NCI-H510A (cell line): ENCODE data around the gene NFATC2.

Experiments used
- DNase-seq: peaks from one replicate; lab custom pipeline; 2025; lab: John Stamatoyannopoulos, UW

The NFATC2 gene

DNA sequence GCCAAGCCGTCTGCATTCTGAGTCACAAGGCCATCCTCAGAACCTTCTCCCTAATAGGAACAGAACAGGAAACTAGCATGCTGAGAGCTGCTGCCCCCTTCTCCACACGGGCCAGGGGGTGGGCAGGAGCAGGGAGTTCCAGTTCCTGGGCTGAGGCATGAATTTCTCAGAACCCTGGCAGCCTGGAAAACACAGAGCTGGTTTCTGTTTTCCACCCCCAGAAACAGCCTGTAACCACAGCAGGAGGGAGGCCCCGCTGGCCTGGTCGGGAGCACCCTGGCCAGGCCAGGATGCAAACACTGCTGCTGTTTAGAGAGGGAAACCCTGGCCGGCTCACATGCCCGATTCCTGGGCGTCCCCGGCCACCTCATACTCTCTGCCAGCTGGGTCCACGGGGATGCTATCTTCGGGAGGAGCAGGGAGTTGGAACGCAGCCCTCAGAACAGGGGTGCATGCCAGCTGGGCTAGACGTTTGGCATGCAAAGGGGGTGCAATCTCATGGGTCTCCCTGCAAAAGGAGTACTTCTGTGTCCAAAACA, 130.1 kb downstream of the NFATC2 start:
- DNase-seq: no peak

DNA sequence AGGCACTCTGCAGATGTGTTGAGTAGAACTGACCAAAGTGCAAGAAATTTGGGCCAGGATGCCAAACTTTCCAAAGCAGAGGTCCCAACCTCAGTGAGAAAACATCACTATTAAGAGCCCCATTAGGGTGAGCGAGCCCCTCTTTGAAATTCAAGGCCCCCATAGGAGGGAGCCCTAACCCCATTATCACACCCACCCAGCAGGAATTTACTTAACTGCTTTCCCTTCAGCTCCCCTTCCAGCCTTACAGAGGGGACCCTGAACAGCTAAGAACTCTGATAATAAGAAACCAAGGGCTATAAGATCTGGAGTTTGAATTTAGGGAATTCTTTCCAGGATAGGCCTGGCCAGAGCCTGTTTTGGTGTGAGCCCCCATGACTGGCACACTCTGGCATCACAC, 130.6 kb downstream of the NFATC2 start:
- DNase-seq: no peak

DNA sequence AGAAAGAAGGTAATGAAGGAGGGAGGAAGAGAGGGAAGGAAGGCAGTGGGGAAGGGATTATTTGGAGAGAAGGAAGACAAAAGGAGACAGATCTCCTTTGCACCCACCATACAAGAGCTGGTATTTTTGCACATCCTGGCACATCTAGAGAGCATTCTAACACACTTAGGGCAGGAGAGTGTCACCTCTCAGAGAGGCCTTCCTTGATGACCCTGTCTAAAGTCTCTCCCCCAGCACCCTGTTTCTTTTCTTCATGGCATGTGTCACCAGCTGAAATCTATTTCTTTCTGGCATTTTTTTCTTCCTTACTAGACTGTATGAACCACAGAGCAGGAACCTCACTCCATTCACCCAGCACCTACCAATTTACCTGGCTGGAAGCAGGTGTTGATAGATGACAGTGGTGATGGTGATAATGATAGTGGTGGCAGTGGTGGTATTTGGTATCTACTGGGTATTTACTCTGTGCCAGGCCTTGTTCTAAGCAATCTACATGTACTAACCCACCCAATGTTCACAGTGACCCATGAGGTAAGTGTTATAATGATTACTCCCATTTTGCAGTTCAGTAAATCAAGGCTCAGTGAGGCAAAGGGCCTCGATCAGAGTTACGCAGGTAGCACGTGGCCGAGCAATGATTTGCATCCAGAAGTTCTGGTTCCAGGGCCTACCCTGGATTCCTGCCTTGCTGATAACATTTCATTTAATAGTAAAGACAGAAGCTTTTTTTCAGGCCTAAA, 131.8 kb downstream of the NFATC2 start:
- DNase-seq: no peak

DNA sequence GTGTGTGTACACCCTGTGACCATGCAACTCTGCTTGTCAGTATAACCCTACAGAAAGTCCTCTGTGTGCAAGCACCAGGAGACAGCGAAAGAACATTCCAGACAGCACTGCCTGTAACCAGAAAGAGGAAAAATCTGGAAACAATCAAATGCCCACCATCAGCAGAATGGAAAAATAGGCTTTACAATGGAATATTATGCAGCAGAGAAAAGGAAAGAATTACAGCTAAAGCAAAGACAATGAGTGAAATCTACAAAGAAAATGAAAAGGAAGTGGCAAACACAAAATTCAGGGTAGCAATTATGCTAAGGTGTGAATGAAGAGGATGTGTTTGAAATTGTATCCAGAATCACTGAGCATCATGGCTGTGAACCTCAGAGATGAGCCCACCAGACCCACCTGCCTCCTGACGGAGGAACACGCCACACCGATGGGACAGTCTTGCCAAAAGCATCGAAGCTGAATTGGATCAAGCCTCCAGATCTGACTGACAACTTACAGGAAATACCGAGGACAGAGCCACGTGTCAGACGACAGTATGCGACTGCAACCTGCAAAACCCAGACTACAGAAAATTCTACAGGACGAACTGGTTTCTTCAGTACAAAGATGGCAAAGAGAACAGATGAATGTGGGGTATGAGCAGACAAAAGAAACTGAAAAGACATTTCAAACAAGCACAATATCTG, 133.2 kb downstream of the NFATC2 start:
- DNase-seq: no peak

DNA sequence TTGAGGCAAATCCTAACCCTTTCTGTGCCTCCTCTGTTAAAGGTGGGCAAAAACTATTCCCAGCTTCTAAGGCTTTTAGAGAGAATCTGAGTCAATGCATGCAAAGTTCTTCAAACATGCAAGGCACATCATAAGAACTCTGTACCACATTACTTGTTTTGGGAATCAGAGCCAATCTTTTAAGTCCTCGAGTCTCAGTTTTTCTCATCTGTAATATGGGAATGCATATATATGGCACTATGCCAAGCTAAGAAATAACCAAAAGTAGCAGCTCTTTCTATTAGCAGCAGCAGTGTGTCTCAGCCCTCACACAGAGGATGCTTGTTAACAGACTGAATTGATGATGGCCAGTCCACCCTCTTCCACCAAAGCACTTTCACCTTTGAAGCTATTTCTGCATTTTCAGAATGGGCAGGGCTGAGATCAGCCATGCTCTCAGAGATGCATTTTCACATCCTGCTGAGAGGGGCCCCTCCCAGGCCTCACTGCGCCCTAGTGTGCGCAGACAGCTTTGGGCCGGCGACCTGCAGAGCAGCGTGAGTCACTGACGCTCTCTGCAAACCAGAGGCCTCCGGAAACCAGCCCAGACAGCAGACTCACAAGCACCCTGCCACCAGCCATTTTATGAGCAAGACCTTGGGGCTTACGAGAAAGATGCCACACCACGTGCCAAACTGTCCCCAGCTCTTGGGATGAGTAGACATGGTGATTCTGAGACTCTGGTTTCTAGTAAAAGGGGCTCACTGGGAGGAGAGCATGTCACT, 138.0 kb downstream of the NFATC2 start:
- DNase-seq: no peak

DNA sequence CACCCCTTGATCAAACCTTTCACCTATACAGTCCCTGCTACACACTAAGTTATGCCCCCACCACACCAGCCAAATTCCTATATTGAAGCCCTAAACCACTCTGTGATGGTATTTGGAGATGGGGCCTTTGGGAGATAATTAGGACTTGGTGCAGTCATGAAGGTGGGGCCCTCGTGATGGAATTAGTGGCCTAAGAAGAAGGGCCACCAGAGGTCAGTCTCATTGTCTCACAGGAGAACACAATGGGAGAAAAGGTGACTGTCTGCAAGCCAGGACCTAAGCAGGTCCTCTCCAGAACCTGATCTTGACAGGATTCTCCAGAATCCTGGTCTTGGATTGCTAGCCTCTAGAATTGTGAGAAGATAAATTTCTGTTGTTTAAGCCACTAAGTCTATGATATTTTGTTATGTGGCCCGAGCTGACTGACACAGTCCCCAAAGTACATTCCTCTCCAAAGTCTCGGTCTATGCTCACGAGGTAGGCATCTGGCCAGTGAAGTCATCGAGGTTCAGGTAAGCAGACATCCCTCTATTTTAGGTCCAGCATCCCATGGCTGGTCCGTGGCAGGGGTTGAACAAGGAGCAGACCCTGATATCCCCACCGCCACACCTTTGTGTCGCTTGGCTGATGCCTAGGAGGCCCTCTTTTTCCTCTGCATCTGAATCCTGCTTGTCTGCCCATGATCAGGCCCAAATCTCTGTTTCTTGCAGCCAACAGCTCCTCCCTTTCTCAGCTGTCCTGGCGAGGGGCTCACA, 138.9 kb downstream of the NFATC2 start:
- no peak for DNase-seq

DNA sequence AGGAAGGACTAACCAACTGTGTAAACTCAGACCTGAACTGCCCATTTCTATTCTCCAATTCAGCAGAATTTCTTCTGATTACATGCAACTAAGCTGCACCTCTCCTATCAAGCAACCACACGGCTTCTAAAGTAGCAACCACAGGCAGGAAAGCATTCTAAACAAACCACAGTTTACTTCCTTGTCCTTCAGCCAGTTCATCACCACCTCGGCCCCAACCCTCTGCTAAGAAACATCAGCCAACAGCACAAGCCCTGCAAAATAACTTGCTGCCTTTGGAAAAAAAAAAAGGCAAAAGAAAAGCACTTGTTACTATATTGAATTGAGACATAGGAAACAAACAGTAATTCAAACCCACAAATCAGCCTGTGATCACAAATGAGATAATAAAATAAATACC, 140.3 kb downstream of the NFATC2 start:
- no peak for DNase-seq

DNA sequence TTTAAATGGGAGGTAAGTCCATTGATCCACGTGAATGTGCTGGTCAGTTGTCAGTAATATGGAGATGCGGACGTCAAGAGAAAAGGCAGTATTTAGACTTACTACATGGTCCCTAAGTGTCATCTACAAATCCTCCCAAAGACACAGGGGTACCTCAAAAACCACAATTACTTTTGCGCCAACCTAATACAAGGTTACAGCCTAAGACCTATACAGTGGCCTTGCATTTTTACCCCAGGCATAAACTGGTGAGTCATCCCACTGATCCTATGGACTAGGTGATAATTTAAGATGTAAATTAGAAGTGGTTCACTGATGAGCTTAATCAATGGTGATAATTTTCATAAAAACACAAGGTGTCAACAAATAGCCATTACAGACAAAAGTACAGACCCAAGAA, 141.0 kb downstream of the NFATC2 start:
- DNase-seq: no peak

DNA sequence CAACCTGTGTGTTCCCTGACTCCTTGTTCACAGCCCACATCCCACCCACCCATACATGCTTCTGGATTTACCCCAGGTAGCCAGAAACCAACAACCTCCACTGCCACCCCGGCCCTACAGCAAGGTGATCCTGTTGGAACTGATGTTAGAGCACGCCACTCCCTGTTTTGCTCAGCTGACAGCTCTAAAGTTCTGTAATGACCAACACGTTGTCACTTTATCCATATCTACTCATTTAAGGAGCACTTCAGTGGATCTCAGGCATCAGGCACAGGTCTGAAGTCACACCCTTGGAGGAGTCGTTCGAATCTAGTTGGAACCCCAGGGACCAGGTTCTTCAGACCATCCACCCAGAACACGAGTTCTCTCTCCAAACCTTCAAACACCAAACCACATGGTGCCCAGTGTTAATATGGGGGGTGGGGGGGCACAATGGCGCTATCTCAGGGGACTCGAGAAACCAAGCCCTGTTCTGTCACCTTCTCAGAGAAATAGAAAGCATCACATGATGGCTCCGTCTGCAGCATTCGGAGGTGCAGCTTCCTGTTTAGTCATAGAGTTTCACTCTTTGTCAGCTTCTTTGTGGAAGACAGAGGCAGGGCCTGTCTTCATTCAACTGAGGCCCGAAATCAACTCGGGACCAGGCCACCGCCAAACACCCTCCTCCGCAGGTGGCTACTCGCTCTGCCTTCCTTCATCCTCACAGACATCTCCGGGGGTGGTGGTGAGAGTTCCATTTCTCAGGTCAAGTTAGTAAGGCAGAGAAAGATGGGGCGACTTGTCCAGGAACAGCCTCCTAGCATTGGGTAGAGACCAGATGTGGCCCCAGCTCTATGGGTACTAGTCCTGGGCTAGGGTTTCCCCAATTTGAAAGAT, 142.2 kb downstream of the NFATC2 start:
- DNase-seq: no peak

DNA sequence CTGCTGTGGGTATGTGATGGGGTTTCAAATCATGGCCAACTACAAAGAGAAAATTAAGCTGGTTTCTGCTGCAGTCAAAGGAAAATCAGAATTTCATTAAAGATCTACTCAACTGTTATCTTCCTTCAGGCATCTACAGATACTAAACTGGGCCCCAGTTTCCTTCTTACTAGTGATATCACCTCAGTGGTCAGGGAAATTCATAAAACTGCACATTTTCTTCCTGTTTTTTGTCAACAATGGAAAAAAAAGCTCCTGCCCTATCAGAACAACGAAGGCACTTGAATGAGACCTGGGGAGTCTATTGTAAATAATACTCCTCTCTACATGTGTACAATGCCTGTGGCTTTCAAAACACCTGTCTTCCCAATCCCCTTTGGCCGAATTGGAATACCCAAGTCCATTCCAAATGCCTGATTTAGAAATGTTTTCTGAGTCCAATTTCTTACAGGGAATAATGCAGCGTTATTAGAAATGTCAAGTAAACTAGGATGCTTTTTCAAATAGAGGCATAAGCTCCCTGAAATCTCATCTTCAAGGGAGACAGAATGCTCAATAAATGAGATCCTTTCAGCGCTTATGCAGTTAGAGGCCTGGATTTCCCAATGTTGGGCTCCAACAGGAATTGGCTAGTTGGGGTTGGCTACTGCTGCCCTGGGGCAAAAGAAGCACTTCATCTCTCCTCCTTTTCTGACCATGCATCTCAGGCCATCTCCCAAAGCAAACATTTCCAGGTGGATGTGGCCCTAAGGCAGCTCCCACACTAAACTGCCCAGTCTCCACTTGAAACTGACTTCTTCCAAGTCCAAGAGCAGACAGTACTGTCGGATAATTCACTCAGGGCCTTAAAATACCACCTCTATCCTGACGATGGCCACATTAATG, 143.3 kb downstream of the NFATC2 start:
- DNase-seq: no peak

DNA sequence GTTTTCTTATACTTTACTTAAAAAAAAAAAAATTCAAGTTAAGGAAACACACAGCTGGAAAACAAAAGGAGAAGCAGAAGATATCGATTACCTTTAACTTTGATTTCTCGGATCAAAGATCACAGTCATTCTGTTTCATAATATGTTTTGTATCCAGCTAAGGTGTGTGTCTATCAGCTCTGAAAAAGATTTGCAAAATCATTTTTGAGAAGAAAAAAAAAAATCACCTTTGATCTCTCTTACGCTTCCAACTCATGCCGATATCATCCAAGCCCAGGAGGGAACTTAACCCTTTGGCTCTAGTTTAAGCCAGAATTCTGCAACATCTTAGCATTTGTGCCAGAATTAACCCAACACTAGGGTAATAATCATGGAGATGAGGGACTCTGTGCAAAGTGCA, 144.0 kb downstream of the NFATC2 start:
- no peak for DNase-seq

DNA sequence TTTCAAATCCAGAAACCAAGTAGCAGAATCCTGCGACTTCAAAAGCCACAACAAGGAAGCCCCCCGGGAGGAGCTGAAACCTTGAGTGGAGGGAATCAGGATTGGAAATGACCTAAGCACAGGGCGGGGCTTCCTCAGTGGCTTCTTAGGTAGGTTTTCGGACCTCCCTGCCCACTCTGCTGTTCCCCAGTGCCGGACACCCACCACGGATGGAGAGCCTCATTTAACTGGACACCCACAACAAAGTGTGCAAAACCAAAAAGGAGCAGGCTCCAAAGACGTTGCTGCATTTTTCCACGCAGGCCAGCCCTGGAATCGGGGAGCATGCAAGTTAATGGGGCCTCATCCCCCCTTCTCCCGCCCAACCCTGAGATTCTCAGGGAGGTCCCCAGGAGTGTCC, 144.4 kb downstream of the NFATC2 start:
- no peak for DNase-seq

DNA sequence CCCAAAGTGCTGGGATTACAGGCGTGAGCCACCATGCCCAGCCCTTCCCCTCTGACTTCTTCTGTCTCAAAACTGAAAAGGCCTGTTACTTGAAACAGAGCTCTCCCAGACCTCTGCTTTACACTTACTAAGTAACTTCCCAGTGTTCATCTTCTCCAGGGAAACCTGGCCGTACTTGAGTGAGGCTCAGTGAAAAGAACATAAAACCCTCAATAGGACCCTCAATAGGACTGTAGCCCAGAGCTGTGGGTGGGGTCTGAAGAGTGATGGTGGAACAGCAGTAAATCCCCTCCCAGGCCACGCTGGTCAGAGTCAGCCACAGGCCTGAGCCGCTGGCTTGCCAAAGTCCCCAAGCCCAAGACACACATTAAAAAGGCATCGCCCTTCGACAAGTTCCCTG, 145.4 kb downstream of the NFATC2 start:
- no peak for DNase-seq

DNA sequence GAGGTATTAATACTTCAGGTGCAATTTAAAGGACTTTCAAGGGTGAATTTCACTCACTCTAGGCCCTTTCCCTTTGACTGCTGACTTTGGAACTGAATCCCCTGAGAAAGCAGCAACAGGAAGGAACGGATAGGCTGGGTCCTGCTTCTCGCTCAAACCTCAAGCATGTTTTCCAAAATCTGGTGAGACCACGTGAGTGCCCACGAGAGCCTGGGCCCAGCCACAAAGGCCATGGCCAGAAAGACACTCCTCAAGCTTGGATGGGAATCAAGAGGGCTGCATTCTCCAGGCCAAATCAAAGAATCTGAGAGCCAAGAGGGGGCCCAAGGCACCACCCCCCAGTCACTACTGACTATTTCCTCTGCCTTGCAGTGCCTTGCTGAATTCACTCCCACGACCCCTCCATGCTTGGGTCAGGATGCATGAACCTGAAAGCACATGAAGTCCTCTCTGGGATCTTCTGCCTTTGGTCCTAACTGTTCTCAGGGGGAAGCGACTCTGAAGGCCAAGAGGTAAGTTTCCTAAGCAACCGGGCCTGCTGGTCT, 146.1 kb downstream of the NFATC2 start:
- DNase-seq: no peak

DNA sequence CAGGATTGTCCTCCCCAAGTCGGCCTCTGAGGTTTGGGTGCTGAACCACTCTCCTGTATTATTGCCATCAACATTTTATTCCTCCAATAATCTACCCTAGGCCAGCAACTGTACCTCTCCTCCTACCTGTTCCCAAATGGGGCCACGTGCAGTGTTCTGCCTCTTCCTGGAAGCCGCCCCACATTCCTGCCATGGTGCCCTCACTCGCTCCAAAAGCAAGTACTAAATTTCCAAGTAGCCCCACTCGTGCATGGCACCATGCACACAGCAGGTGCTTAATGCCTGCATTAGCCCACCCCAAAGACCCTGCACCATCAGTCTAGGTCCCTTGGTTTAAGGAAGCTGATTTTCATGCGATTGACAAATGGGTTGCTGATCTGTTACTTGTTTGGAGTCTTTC, 147.8 kb downstream of the NFATC2 start:
- no peak for DNase-seq

DNA sequence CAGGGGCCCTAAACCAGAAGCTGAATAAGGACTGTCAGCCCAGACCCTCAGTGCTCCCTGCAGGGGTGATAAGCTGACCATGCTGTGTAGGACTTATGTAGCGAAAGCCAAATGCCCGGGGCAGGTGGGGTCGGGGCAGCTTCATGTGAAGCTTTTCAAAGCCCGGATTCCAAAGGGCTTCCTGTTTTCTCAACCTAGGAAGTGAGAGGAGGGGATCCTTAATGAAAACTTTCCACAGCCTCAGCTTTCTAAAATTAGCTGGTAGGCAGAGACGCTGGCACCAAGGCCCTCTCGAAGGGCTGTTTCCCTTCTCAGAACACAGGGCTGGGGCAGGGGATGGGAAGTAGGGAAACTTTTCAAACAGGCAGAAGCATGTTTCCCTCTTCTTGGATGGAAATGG, 148.9 kb downstream of the NFATC2 start:
- no peak for DNase-seq

DNA sequence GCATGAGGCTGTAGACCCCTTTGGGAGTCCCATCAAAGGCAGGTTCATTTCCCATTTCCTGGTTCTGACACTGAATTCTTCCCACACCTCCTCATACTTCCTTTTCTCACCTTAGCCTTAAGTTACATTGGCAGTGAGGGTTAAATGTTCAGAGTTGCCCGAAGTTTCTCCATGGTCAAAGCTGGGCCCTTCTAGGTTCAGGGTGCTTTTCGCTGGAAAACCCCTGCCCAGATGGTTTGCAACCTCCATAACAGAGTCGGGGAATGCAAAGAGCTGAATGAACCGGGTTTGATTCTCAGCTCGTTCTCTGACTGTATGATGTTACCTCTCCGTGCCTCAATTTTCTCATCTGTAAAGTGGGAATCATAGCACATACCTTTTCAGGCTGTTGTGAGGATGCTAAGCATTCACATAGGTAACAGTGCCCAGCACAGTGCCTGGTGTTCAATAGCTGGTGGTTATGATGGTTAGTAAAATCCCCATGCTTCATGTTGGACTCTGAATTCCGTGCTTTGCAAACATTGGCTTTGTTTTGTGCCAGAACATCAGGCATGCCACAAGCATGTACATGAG, 149.8 kb downstream of the NFATC2 start:
- no peak for DNase-seq

DNA sequence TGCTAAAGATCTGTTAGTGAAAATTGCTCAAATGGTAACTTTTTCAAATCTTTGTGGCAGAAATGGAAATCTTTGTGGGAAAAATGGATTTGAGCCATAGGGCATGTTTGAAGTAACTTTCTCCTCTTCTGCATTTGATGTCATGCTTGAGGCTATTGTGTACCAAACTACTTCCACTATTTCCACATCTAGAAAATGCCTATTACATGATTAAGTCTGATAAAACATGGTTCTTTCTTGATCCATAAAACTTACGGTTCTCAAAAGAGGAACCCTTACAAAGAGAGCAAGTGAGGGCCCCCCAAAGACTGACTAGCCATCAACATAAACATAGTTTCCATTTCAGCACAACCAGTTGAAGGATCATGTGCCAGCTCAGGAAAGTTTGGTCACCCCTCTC, 150.6 kb downstream of the NFATC2 start:
- no peak for DNase-seq

DNA sequence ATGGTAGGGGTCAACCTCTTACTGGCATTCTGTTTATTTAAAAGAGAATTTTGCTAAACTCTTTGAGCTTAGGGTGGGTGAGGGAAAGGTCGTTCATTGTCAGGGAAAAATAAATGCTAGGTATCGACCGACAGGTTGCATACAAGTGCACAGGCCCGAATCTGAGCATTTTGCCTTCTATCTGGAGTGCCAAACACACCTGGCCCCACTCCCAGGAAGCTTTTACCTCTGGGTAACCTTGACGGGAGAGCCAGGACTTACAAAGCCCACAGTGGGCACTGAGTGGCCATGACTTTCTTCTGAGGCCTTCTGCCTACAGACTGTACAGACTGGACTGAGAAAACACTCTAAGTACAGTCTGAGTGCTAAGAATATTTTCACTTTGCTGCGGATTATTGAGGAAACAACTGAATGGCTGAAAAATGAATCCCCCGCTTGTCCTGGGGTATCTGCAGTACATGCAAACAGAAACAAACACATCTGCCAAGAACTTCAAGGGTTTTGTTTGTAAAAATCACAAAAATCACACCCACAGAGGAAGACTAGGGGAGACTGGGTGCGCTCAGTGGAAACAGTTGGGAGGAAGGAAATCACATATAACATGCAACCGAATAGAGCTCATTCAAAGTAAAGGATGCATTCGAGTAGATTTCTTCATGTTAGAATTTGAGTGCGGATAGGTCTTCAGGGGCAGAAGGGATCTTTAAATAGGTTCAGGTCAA, 152.8 kb downstream of the NFATC2 start:
- no peak for DNase-seq
